HG03439 (cell line): ENCODE data around the gene ENPP5.
"Not testable (repeated sequence)": the region's sequence is repeated elsewhere in the genome, so short reads cannot be mapped to it uniquely, and the experiment has no call there.

Experiments used
- ATAC-seq: cut with Tn5 transposase; IDR thresholded peaks from one replicate; pipeline ENCODE4 v1.9.1; 2021; ENCODE audit warnings: mild to moderate bottlenecking, moderate library complexity; ENCODE audit not compliant: unreplicated experiment

ENPP5 gene

GRCh38 chr6:46175976-46176375 is 5.2 kb upstream of the ENPP5 start:
- ATAC-seq, result peak; percentile 49

- ATAC-seq, result peak; percentile 78
Observed at GRCh38 chr6:46175446-46175845, 4.7 kb upstream of the ENPP5 start.

DNA sequence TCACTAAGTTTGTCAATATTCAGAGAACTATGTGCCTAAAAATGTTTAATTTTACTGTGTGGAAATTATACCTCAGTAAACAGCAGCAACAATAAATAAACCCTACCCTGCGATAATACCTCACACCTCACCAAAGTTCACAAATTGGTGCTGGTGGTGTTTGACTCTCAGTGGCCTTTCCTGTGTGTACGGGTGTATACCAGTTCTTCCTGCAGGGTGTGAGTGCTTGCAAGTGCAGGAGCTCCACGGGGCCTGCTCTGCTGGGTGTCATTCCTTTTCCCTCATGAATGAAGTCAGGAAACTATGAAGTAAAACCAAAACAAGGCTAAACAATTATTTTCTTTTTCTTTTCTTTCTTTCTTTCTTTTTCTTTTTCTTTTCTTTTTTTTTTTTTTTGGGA is 4.1 kb upstream of the ENPP5 start:
- ATAC-seq, result no peak

DNA sequence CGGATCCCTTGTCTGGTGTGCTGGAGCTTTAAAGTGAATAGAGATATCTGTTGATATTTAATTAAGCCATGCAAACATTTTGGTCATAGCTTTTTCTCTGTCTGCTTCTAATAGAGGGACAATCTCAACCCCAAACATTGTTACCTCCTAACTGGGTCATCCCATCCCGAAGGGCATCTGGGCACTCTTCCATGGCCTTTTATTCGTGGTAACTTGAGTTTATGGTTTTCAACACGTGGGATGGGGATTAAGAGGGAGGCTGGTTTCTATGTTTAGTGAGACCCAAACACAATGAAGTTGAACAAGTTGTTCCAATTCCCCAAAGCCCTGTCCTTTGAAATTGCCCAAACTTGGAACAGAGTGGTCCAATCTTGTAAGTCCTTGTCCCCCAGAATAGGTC is 1.4 kb upstream of the ENPP5 start:
- no peak for ATAC-seq

DNA sequence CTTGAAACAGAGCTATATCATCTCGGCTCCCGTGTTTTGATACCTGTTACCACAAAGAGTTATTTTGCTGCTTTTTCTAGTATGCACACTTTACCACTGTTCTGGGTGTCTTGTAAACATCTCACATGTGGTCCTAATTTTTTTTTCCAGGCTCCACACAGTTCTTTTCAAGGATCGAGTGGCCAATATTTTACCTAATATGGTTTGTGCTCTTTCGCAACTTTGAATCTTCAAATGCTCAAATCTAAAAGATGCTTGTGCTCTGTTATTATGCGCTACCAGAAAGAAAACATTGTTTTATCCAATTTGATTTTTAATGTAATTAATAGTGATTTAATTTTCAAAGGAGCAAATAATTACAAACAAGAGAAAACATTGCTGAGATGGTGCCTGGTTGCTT is 10.7 kb downstream of the ENPP5 start:
- no peak for ATAC-seq

- no peak for ATAC-seq
Observed at GRCh38 chr6:46159229-46159628, 11.6 kb downstream of the ENPP5 start.

- ATAC-seq, result no peak
Observed at GRCh38 chr6:46156701-46157100, 14.1 kb downstream of the ENPP5 start.

DNA sequence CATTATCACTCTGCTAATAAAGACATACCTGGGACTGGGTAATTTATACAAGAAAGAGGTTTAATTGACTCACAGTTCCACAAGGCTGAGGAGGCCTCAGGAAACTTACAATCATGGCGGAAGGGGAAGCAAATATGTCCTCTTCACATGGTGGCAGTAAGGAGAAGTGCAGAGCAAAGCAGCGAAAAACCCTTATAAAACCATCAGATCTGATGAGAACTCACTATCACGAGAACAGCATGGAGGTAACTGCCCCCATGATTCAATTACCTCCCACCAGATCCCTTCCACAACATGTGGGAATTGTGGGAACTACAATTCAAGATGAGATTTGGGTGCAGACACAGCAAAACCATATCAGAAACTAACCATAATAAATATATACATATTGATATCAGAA is 21.7 kb downstream of the ENPP5 start:
- not testable (repeated sequence) for ATAC-seq

DNA sequence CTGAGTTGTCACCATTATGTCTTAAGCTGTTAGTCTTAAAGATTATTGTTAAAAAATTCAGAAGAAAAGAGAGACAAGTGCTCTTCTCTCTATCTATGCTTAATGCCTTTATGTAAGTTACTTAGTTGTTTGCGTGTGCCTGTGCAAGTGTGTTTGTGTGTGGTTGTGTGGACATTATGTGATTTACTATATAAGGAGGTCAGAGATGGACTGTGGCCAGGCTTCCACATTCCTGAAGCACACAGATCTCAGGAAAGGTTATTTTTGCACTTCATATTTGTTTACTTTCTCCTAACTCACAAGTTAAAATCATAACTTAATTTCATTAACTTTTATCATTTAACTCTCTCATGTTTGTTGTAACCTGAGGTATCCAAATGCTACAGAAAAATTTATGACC is 26.5 kb downstream of the ENPP5 start:
- no peak for ATAC-seq

GRCh38 chr6:46138281-46138680 is 32.5 kb downstream of the ENPP5 start:
- ATAC-seq, result no peak

- ATAC-seq, result peak; percentile 66
Observed at GRCh38 chr6:46137387-46137786, 33.4 kb downstream of the ENPP5 start.

GRCh38 chr6:46136831-46137230 is 33.9 kb downstream of the ENPP5 start:
- no peak for ATAC-seq

DNA sequence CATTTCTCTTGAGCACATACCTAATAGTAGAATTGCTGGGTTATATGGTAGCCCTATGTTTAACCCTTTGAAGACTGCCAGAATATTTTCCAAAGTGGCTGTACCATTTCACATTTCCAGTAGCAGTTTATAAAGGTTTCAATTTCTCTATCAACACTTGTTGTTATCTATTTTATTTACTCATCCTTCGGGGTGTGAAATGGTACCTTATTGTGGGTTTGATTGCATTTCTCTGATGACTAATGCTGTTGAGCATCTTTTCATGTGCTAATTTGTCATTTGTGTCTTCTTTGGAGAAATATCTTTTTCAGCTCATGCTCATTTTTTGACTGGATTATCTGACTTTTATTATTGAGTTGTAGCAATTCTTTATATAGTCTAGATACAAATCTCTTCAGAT is 35.6 kb downstream of the ENPP5 start:
- ATAC-seq, result no peak

- no peak for ATAC-seq
Observed at GRCh38 chr6:46134216-46134615, 36.6 kb downstream of the ENPP5 start.

- not testable (repeated sequence) for ATAC-seq
Observed at GRCh38 chr6:46131291-46131690, 39.5 kb downstream of the ENPP5 start.

GRCh38 chr6:46130666-46131065 is 40.1 kb downstream of the ENPP5 start:
- no peak for ATAC-seq

DNA sequence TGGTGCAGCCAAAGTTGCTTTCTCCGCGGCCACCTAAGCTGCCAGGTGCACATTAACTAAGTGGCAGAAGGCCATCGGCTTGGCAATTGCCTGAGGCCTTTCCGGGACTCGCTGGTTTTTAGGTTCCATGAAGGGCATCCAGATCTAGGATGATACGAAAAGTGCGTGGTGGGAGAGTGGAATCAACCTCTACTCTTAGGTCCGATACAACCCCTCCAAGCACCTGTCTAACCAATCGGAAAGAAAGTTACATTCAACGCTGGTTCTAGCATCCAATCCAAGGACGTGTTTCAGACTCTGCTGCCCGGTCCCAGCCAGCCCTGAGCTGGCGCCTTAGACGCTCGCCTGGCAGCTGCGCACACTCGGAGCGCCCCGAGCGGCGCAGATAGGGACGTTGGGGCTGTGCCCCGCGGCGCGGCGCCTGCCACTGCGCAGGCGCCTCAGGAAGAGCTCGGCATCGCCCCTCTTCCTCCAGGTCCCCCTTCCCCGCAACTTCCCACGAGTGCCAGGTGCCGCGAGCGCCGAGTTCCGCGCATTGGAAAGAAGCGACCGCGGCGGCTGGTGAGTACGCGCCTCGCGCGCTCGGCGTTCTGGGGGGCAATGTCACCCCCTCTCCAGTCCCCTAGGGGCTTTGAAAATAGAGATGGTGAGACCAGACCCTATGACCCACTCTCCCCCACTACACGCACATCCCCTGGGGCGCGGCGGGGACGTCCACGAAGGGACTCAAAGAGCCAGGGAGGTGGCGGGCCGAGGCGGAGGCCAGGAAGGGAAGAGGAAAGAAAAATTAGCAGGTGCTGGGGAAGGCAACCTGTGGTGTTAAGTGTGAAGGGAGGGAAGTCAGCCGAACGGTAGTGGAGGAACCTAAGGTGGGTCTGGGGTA is 40.9 kb downstream of the ENPP5 start, which contains the start of gene ENPP4:
Gene ENPP4, plus strand, starts transcription at position 361 of the 883 bp plus-strand sequence. CDS start 9,595 bp downstream, outside the sequence.
- ATAC-seq, result peak; percentile 98

- peak; percentile 6 for ATAC-seq
Observed at GRCh38 chr6:46129291-46129628, 41.5 kb downstream of the ENPP5 start.

GRCh38 chr6:46128476-46128875 is 42.3 kb downstream of the ENPP5 start:
- no peak for ATAC-seq

DNA sequence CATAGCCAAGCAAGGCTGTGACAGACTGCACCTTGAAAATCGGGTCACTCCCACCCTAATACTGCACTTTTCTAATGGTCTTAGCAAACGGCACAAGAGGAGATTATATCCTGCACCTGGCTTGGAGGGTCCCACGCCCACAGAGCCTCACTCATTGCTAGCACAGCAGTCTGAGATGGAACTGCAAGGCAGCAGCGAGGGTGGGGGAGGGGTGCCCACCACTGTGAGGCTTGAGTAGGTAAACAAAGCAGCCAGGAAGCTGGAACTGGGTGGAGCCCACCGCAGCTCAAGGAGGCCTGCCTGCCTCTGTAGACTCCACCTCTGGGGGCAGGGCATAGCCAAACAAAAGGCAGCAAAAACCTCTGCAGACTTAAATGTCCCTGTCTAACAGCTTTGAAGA is 51.1 kb downstream of the ENPP5 start:
- ATAC-seq, result not testable (repeated sequence)

GRCh38 chr6:46118836-46119235 is 51.9 kb downstream of the ENPP5 start:
- no peak for ATAC-seq

DNA sequence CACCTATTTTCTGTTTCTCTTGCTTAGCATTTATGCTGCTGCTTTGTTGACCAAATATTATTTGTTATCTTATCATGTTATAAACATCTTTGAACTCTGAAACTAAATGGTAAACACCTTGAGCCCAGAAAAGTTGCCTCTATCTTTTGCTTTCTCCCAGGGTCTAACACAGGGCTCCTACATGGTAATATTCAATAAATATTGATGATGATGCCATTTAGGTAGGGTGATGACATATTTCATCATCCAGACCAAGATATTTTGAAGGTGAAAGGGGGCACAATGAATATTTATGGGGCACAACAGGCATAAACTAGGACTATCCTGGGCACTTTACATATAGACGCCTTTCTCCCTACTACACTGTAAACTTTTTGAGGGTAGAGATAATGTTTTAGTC is 52.6 kb downstream of the ENPP5 start:
- no peak for ATAC-seq

DNA sequence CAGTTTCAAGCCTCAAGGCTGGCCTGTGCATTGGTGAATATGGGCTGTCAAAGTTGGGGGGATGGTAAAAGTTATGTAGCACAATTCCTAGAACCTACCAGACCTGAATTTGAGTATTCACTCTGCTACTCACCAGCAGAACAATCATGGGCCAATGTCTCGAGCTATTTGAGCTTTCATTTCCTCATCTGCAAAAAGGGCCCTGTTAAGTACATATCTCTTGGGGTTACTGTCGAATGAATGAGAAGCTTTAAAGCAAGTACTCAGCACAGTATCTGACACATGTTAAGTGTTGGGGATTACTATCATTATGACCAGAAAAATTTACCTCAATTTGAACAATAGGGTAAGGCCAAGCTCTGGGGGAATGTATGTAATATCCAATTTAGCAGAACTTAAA is 54.5 kb downstream of the ENPP5 start:
- ATAC-seq, result no peak
